ENCODE results near the gene RMI2.

GRCh38 chr16:11353158-11353557 is 7.9 kb downstream of the RMI2 start:
- TF ChIP-seq CTCF (IDR thresholded peaks at IDR 0.05), result no peak
- TF ChIP-seq POLR2AphosphoS5 (IDR thresholded peaks at IDR 0.05), result no peak
